DOHH2 (cell line): ENCODE data around the gene TSKU.

ENCODE experiments used
- CTCF ChIP-seq: fragments of 200-600 bp; sonication (generic); IDR thresholded peaks from one replicate; pipeline ENCODE4 v1.5.1; 2014; ENCODE audit warnings: antibody characterized with exemption, mild to moderate bottlenecking, low read depth, low read length; ENCODE audit not compliant: poor library complexity, severe bottlenecking
- EZH2phosphoT487 ChIP-seq: fragments of 200-600 bp; sonication (generic); IDR thresholded peaks from 2 replicates; pipeline ENCODE4 v1.6.1; 2017; ENCODE audit warnings: borderline replicate concordance, mild to moderate bottlenecking, antibody characterized with exemption, low read length, moderate library complexity, mixed read lengths

GRCh38 chr11:76790251-76790650, 7.1 kb downstream of the TSKU start:
- TF ChIP-seq CTCF, result no peak
- TF ChIP-seq EZH2phosphoT487, result no peak
